Frontal cortex (tissue), 4 donors: ENCODE data around the gene USP9Y. TPM values are rescaled to one million over a fixed set of nuclear protein-coding genes. Genes with fewer than 3 reads are reported as not detected.
"Not testable (repeated sequence)": the region's sequence is repeated elsewhere in the genome, so short reads cannot be mapped to it uniquely, and the experiment has no call there.

ENCODE experiments used
- DNase-seq, 2 donors: peaks; one replicate each; pipeline ENCODE4 v3.0.0; 2012; ENCODE audit warnings: low spot score in 2 of 2
- FAIRE-seq: peaks from 2 replicates; lab custom pipeline; 2012; peaks lifted over from hg19 to GRCh38; lab: Jason Lieb, UNC
- total RNA-seq: library from RNA; depleted of rRNA; stranded (reverse); fragments of >200 nt; gene quantifications from one replicate; pipeline ENCODE4 v1.2.3, GENCODE V29; 2014
- donor health status: control.
- donor health status: control.
- donor health status: control.

The USP9Y gene
- 70.1 TPM for total RNA-seq

GRCh38 chrY:12701181-12701695 lies at the start of gene USP9Y:
TSS of gene USP9Y (plus strand) at chrY:12701231. CDS start at chrY:12709448, 8,217 bp downstream.
- FAIRE-seq (no peak), DNase-seq (no peak)

DNA sequence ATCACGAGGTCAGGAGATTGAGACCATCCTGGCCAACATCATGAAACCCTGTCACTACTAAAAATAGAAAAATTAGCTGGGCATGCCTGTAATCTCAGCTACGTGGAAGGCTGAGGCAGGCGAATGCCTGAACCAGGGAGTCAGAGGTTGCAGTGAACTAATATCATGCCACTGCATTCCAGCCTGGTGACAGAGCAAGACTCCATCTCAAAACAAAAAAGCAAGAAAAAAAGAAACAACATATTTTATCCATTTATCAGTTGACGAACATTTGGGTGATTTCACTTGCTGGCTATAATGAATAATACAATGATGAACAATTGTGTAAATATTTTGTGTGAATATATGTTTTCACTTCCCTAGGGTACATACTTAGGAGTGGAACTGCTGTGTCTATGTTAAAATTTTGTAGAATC lies 49.4 kb upstream of the USP9Y start:
- no peak for FAIRE-seq
- DNase-seq, result no peak

DNA sequence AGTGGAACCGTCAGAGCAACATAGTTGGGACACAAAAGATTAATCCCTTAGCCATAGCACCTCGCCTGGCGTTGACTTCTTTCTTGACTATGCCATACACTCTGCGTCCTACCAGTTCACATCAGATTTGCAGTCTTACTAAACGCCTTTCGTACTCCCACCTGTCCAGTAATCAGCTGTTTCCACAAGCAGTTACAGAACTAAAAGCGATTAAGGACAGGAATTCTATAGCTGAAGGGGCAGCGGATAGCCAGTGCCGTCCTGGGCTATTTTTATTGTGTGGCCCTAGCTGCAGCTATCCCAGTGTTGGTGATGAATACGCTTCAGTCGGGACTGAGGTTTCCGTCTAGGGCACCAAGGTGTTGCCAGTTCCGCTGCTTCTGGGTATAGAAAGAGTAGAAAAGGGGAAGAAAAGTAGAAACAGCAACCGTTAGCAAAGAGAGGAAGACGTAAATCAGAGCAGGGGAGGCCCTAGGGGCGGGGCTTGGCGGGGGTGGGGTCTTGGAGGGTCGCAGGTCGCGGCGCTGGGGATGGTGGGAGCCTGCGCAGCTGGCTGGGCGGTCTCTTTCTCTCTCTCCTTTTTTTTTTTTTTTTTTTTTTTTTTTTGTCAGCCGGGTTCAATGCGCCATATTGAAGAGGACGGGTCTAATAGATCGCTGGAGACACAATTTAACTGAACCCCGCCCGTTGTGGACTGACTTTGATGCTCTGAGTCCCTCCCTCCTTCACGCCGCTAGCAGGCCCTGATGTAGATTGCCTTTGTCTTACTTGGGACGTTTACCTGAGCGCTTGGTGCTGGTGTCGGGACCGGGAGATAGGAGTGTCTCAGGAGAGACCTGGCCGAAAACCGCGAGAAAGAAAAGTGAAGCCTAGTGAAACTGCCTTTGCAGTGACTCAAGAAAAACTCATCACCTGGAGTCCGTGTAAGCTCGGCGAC lies 39.0 kb upstream of the USP9Y start:
- DNase-seq, result peak in 1 of 2 donors; percentile 33
- no peak for FAIRE-seq

DNA sequence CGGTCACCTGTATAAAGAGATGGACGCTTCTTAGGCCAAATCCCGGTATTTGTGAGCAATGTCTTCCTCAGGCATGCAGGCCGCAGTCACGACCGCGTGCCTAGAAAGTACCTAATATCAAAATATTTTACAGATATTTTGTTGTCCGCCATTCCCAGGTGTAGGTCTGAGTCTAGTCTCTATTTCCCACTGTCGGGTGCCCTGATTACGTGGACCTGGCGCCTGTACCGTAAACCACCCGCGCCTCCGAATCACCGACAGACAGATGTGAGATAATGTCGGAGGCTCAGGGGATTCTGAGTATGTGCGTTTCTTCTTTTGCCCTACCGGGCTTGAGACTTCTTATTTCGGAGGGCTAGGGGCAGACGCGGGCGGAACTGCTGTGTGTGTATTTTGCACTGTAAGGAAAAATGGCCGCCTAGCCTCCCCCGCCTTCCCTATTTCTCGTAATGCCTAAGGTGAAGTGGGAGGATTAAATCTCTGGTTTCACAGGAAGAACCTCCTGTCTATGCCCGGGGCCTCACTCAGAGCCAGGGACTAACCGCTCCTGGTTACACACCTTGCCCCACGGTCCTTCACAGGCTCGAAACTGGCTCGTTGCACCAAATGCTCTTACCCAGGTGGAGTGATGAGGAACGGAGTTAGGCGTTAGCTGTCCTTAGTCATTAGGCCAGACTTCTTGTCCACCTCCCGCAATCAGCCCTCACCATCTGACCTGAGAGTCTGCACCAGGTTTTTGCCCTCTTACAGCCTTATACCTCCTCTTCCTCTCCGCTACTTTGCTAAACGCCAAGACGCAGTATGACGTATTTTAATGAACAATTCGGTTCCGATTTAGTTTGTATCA lies 38.1 kb upstream of the USP9Y start:
- no peak for FAIRE-seq
- no peak for DNase-seq

DNA sequence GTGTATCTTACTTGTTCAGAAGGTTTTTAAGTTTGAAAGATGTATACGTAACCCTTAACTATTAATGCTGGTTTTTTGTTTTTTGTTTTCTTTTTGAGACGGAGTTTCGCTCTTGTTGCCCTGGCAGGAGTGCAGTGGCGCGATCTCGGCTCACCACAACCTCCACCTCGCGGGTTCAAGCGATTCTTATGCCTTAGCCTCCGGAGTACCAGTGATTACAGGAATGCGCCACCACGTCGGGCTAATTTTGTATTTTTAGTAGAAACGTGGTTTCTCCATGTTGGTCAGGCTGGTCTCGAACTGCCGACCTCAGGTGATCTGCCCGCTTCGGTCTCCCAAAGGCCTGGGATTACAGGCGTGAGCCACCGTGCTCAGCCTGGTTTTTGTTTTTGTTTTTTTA lies 37.2 kb upstream of the USP9Y start:
- DNase-seq, FAIRE-seq: not testable (repeated sequence)

GRCh38 chrY:12678111-12678510 lies 22.9 kb upstream of the USP9Y start:
- FAIRE-seq, result no peak

GRCh38 chrY:12681535-12681934 lies 19.5 kb upstream of the USP9Y start:
- DNase-seq (no peak), FAIRE-seq (no peak)

More at GRCh38 chrY:12678111-12678510, 22.9 kb upstream of the USP9Y start:
- no peak for DNase-seq

GRCh38 chrY:12688337-12688736 lies 12.7 kb upstream of the USP9Y start:
- DNase-seq (no peak), FAIRE-seq (no peak)

DNA sequence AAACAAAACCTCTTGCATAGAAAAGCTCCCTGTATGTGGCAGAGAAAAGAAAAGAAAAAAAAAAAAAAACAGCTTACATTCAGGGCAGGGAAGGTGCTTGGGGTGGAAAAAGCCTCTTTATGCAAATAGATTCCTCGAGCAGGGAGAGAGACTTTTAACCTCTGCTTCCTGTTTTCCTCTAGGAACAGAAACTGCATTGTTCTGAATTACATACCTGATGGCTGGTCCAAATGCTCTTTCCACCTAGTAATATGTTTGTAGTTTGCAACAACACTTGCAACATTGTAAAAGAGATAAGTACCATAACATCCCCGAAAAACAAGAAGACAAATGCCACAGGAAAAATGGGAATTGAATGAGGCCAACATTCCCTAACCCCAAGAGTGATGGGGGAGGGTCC lies 944 bp upstream of the USP9Y start:
- DNase-seq (no peak), FAIRE-seq (no peak)

DNA sequence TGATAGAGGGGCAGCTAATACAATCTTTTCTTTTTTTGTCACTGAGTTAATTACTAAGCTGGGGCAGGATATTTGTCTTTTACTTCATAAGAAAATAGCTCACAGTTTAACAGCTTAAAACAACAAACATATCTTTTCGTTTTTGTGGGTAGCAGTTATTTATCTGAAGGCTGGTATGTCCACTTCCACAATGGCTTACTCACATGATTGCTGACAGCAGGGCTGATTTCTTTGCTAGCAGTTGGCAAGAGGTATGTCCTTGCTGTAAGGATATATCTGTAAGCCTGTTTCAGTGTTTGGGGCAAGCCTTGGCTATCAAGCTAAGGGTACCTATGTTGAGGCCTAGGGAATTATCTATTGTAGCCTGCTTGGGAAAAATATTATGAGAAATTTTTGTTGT lies 1.1 kb downstream of the USP9Y start:
- FAIRE-seq (no peak), DNase-seq (no peak)

GRCh38 chrY:12710460-12710859 lies 9.4 kb downstream of the USP9Y start:
- FAIRE-seq (no peak), DNase-seq (no peak)

DNA sequence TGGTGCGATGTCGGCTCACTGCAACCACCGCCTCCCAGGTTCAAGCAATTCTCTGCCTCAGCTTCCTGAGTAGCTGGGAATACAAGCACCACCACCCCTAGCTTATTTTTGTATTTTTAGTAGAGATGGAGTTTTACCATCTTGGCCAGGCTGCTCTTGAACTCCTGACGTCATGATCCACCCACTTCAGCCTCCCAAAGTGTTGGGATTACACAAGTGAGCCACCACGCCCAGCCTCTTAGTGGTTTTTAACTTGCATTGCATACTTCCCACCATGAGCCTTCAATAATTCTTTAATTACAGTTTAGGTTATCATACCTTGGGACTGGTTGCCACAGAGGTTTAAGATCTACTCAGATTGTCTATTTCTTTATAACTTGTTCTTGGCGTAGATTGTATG lies 14.3 kb downstream of the USP9Y start:
- no peak for DNase-seq
- FAIRE-seq, result no peak

GRCh38 chrY:12729746-12730145 lies 28.7 kb downstream of the USP9Y start:
- no peak for FAIRE-seq
- no peak for DNase-seq

DNA sequence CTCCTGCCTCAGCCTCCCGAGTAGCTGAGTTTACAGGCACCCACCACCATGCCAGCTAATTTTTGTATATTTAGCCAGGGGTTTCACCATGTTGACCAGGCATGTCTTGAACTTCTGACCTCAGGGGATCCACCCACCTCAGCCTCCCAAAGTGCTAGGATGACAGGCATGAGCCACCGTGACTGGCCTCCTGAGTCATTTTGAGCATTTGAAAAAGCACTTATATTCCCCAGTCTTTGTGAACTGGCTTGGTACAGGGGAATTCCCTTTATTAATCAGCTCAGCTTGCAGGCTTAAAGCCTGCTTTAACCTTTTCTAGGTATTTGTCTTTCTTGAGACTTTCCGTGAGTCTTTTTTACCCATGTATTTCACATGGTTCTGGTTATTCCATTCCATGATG lies 32.6 kb downstream of the USP9Y start:
- DNase-seq, result no peak
- FAIRE-seq, result no peak

GRCh38 chrY:12734051-12734450 lies 33.0 kb downstream of the USP9Y start:
- DNase-seq, result no peak

DNA sequence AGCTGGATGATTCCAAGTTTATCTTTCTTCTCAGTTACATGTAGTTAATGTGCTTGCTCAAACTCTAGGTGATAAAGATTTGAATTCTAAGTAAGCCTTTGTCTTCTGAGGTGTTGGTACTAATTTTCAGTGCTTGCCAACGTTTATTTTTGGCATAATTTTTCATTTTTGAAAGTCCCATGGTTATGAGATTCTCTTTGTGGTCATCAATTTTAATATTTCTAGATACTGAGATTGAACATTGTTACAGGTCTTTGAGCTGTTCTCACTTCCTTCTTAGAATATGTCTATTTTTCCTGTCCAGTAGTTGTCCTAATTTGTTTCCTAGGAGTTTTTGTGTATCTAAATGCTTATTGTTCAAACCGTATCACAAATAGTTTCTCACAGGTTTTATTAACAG lies 40.4 kb downstream of the USP9Y start:
- no peak for FAIRE-seq
- no peak for DNase-seq

More at GRCh38 chrY:12734051-12734450, 33.0 kb downstream of the USP9Y start:
- no peak for FAIRE-seq

DNA sequence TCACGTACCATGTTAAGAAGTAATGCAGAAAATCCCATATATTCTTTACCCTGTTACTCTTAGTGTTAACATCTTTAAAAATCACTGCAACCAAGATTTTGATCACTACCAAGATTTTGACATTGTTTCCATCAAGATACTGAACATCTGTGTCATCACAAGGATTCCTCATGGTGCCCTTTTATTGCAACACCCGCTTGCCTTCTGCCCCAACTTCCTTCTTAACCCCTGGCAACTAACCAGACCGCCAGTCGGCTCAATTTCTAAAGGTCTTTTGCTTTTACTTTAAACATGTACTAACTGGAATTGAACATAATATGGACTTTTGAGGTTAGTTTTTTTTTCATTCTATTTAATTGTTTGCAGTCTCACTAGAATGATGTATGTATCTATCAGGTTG lies 41.7 kb downstream of the USP9Y start:
- DNase-seq (no peak), FAIRE-seq (no peak)

DNA sequence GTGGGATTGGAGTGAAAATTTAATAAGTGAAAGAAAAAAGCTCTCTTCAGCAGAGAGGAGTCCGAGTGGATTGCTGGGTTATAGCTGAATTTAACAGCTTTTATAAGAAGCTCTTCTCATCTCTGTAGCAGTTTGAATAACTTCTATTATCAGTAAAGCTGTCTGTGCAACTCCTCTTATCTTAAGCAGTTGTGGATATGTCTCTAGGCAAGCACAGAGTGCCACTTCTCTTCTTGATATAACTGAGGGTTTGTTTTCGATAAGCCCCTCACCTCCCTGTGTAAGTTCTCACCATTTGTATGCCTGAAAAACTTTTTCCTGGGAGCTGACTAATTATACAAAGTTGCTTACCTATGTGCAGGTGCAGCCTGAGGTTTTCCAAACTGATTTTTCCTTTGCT lies 43.1 kb downstream of the USP9Y start:
- FAIRE-seq, result no peak

GRCh38 chrY:12749293-12749692 lies 48.3 kb downstream of the USP9Y start:
- FAIRE-seq, result no peak
- no peak for DNase-seq

More for the DNA sequence above, 43.1 kb downstream of the USP9Y start:
- DNase-seq, result no peak

DNA sequence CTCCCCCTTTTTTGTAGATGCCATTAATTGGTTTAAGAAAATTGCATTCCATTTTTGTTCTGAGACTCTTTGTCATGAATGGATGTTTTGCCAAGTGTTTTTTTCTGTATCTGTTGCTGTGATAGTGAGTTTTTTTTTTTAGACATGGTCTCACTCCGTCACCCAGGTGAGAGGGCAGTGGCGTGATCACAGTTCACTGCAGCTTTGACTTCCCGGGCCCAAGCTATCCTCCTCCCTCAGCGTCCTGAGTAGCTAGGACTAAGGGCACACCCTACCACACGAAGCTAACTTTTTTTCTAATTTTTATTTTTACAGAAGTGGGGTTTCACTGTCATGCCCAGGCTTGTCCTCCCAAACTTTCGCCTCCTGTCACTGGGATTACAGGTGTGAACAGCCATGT lies 51.8 kb downstream of the USP9Y start:
- no peak for FAIRE-seq
- no peak for DNase-seq

GRCh38 chrY:12756021-12756420 lies 55.0 kb downstream of the USP9Y start:
- no peak for FAIRE-seq
- no peak for DNase-seq
